Thoracic aorta (tissue), 2 donors: ENCODE results near the gene GABRG3. TPM values are rescaled to one million over a fixed set of nuclear protein-coding genes. Genes with fewer than 3 reads are reported as not detected.

ENCODE experiments used
- ATAC-seq: fragments of 150-250 bp; one replicate; pipeline ENCODE4 v1.8.0; 2017; ENCODE audit warnings: low read depth; ENCODE audit not compliant: insufficient number of reproducible peaks, low FRiP score
- DNase-seq: peaks from one replicate; pipeline ENCODE4 v3.0.0-alpha.2; 2020; ENCODE audit warnings: low spot score
- H3K27ac ChIP-seq, 2 donors: fragments of 200-600 bp; sonication (generic); 1 replicate in 1 of 2; 2 replicates in 1 of 2; pipeline ENCODE4 v1.5.1; 2016; ENCODE audit warnings: mild to moderate bottlenecking in 2 of 2, moderate library complexity in 2 of 2
- H3K27me3 ChIP-seq: fragments of 200-600 bp; sonication (generic); replicated peaks from 2 replicates; pipeline ENCODE4 v1.6.0; 2016; ENCODE audit warnings: mild to moderate bottlenecking; ENCODE audit not compliant: insufficient read depth
- H3K36me3 ChIP-seq: fragments of 200-600 bp; sonication (generic); one replicate; pipeline ENCODE4 v1.5.1; 2016
- H3K4me1 ChIP-seq, 2 donors: fragments of 200-600 bp; sonication (generic); 1 replicate in 1 of 2; 2 replicates in 1 of 2; pipeline versions ENCODE4 v1.5.1 to v1.6.0; 2016; ENCODE audit warnings: low read depth in 2 of 2, mild to moderate bottlenecking in 1 of 2; ENCODE audit not compliant: control insufficient read depth in 1 of 2
- H3K4me3 ChIP-seq: fragments of 200-600 bp; sonication (generic); 2 replicates; pipeline ENCODE4 v1.5.1; 2016; ENCODE audit warnings: mild to moderate bottlenecking
- H3K9me3 ChIP-seq: fragments of 200-600 bp; sonication (generic); 2 replicates; pipeline ENCODE4 v1.5.1; 2016
- total RNA-seq, 2 donors: library from RNA; depleted of rRNA; stranded (reverse); fragments of >200 nt; gene quantifications; one replicate each; pipeline versions ENCODE4 v1.1.0 to v1.2.3, GENCODE V29; 2016
- TF ChIP-seq, protein P1 (sequence below): fragments of 200-600 bp; sonication (generic); IDR thresholded peaks from one replicate; pipeline ENCODE4 v1.5.1; 2019; ENCODE audit warnings: antibody characterized with exemption

Gene GABRG3
- total RNA-seq, 2 donors from 2014 or later, result not detected

DNA sequence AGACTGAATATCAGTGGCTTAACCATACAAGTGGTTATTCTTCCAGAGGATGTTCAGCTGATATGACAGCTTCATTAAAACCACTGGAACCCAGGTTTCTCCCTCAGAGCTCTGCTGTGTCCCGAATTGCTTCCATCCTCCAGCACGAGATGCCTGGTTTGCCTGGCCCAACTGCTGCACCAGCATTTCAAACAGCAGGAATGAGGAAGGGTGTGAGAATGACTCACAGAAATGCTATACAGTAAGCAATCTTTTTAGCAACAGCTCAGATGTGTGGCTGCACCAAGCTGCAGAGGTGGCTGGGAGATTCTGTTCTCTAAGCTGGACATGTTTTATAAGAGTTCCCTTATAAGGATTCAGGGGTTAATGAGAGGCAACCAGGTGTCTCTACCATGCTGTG, 271.0 kb downstream of the GABRG3 start:
- ATAC-seq, result no peak

DNA sequence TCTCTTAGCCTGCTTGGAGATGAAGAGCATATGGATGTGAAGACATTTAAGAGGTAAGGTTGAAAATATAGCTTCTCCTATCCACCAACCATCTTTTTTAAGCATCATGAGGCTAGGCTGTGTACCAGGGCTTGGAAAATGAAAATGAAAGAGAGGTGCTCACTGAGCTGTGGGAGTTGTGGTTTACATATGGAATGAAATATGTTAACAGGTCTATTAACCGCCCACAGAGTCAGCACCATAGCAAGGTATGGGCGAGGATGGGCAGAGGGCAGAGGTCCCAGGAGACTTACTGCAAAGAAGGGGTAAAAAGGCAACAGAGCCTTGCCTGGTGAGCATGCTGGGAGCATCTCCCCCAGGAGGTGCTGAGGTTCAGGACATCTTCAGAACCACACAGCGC, 273.1 kb downstream of the GABRG3 start:
- no peaks in the 10 kb centered on the region for H3K4me1 ChIP-seq
- H3K27ac ChIP-seq, result no peak overlapping the region
- TF ChIP-seq, protein P1, sequence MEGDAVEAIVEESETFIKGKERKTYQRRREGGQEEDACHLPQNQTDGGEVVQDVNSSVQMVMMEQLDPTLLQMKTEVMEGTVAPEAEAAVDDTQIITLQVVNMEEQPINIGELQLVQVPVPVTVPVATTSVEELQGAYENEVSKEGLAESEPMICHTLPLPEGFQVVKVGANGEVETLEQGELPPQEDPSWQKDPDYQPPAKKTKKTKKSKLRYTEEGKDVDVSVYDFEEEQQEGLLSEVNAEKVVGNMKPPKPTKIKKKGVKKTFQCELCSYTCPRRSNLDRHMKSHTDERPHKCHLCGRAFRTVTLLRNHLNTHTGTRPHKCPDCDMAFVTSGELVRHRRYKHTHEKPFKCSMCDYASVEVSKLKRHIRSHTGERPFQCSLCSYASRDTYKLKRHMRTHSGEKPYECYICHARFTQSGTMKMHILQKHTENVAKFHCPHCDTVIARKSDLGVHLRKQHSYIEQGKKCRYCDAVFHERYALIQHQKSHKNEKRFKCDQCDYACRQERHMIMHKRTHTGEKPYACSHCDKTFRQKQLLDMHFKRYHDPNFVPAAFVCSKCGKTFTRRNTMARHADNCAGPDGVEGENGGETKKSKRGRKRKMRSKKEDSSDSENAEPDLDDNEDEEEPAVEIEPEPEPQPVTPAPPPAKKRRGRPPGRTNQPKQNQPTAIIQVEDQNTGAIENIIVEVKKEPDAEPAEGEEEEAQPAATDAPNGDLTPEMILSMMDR, result no peak
- no peaks in the 10 kb centered on the region for H3K36me3 ChIP-seq
- H3K9me3 ChIP-seq, result no peaks in the 10 kb centered on the region
- no peak overlapping the region for H3K4me3 ChIP-seq
- H3K27me3 ChIP-seq, result no peaks in the 10 kb centered on the region
- DNase-seq (no peak), ATAC-seq (no peak)

More for the DNA sequence above, 271.0 kb downstream of the GABRG3 start:
- DNase-seq, result no peak
- Histone ChIP-seq H3K4me3 (no peak overlapping the region), H3K27ac (no peak overlapping the region), H3K9me3 (no peaks in the 10 kb centered on the region), H3K27me3 (no peaks in the 10 kb centered on the region), H3K4me1 (no peaks in the 10 kb centered on the region), H3K36me3 (no peaks in the 10 kb centered on the region)
- TF ChIP-seq, protein P1, result no peak

DNA sequence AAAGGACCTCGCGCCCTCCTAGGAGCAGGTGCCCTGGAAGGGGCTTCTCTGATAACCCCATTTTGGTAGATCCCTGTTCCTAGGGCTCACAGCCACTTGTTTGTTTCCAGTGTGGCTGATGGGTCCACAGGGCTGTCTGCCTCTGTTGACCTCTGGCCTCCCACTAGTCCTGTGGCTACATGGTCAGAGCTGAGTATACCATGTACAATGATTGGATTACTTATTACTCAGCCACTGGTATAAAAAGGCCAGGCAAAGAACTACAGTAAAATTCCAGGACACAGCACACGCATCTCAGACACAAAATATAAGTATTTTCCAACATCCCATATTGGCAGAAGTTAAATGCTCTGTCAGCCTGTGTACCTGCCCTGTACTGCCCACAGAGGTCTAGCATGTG, 277.3 kb downstream of the GABRG3 start:
- TF ChIP-seq, protein P1, result no peak
- H3K4me3 ChIP-seq, result no peak overlapping the region
- ATAC-seq, result no peak

DNA sequence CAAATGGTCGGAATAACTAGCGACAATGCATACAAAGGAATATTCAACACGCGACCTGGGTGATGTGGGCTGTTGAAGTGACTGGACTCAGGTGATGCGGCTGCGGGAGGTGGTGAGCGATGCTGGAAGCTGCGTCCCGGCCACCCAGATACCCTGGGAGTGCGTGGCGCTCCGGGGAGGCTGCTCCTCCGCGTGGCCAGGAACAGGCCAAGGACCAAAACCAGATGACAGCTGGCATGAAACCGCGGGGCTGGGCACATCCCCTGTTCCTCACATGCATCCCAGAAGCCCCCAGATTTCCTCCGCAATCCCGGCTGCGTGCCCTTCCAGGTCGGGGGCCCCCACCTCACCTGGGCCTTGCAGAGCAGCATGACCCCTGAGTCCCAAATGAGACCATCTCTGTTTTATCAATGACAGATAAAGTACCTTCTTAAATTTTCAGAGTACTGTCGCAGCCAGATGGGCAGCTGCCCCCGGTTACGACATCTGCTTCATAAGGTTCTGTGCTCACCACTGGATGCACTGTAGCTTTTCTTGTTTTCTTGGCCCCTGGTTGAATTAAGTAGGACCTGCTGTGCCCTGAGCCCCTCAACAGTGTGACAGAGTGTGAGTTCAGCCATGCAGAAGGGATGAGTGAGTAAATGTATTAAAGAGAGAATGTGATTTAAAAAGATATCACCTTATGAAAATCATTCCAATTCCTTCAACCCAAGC, 278.2 kb downstream of the GABRG3 start:
- ATAC-seq, result no peak
- Histone ChIP-seq H3K9me3 (no peaks in the 10 kb centered on the region), H3K36me3 (no peaks in the 10 kb centered on the region), H3K4me1 (no peaks in the 10 kb centered on the region), H3K27me3 (no peaks in the 10 kb centered on the region), H3K4me3 (no peak overlapping the region), H3K27ac (no peak overlapping the region)
- no peak for DNase-seq
- TF ChIP-seq, protein P1, result no peak

More for the DNA sequence above, 277.3 kb downstream of the GABRG3 start:
- Histone ChIP-seq H3K27me3 (no peaks in the 10 kb centered on the region), H3K4me1 (no peaks in the 10 kb centered on the region), H3K27ac (no peak overlapping the region), H3K36me3 (no peaks in the 10 kb centered on the region), H3K9me3 (no peaks in the 10 kb centered on the region)
- DNase-seq, result no peak

DNA sequence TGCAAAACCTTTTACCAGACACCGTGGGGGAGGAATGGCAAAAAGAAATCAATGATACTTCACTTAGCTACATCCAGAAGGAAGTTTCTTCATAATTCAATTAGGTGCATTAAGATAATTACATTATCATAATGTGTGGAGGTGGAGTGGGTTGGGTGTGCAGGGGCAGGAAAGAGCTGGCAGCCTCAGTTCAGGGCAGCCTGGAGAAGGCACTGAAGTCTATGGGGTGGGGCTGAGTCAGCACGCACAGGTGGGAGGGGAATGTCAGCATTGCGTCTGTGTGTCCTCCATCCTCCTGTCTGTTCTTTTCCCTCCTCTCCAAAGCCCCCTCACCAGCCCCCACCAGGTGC, 278.8 kb downstream of the GABRG3 start:
- Histone ChIP-seq H3K4me1 (no peaks in the 10 kb centered on the region), H3K9me3 (no peaks in the 10 kb centered on the region), H3K27ac (no peak overlapping the region), H3K27me3 (no peaks in the 10 kb centered on the region), H3K4me3 (no peak overlapping the region), H3K36me3 (no peaks in the 10 kb centered on the region)
- no peak for ATAC-seq
- TF ChIP-seq, protein P1, result no peak
- no peak for DNase-seq
